IPS DF 4.7 (cell line): ENCODE data around the gene SLC16A9.

ENCODE experiments used
- DNase-seq: peaks from one replicate; pipeline ENCODE4 v3.0.0-alpha.2; 2013; ENCODE audit warnings: low spot score; ENCODE audit errors: extremely low read depth

Gene SLC16A9

DNA sequence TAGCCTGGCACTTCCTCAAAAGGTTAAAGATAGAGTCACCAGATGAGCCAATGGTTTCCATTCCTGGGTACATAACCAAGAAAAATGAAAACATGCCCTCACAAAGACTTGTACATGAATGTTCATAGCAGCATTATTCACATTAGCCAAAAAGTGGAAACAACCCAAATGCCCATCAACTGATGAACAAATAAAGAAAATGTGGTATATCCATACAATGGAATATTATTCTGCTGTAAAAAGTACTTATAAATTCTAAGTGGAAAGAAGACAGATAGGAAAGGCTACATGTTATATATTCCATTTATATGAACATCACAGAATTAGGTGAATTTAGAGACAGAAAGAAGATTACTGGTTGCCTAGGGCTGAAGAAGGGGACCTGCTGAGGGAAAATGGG, 10.7 kb upstream of the SLC16A9 start:
- DNase-seq: no peak

DNA sequence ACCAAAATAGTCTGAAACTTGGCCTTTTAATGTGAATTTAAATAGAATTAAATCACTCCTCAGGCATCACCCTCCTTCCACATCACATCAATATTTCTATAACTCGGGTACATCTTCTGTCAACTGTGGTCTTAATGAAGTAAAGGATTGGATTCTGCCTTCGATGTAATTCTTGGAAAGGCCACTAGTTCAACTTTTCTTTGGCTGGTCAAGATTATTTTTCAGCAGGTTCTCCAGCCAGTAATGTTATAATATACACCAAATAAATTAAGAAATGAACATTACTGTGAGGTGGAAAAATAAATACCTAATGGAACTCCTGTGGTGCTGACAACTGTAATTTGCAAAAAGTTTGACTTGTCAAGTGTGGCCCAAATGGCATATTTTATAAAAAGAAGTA, 9.7 kb upstream of the SLC16A9 start:
- no peak for DNase-seq

DNA sequence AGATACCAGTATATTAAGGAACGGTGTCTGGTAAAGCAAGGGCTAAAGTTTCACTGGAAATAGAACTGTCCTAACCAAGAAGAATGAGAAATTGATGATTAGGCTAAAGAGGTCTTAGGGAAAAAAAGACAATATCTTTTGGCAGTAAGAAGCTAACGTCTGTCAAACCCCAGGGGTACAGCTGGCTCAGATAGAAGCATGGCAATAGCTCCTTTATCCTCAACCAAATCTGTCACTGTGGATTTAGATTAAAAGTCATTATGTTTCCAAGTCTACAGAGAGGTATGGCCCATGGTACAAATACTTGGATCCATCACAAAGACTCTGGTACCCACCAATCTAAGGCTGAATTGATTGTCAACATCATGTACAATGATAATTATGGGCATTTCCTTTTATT, 8.6 kb upstream of the SLC16A9 start:
- no peak for DNase-seq

DNA sequence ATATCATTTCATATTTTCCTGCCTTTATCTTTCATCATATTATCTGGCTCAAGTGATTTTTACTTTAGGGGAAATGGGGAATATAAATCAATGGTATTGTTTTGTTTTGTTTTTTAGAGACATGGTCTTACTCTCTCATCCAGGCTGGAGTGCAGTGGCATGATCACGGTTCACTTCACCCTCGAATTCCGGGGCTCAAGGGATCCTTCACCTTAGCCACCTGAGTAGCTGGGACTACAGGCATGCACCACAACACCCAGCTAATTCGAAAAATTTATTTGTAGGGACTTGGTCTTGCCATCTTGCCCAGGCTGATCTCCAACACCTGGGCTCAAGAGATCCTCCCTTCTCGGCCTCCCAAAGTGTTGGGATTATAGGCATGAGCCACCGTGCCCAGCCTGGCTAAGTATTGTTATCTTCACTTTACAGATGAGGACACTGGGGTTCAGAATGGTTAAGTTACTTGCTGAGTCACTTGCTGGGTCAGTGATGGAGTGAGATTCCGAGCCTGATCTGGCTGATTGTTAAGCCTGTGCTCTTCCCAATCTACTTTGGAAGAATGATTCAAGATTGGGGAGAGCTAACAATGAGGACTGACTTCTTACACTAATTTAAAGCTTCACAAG, 3.7 kb upstream of the SLC16A9 start:
- no peak for DNase-seq

DNA sequence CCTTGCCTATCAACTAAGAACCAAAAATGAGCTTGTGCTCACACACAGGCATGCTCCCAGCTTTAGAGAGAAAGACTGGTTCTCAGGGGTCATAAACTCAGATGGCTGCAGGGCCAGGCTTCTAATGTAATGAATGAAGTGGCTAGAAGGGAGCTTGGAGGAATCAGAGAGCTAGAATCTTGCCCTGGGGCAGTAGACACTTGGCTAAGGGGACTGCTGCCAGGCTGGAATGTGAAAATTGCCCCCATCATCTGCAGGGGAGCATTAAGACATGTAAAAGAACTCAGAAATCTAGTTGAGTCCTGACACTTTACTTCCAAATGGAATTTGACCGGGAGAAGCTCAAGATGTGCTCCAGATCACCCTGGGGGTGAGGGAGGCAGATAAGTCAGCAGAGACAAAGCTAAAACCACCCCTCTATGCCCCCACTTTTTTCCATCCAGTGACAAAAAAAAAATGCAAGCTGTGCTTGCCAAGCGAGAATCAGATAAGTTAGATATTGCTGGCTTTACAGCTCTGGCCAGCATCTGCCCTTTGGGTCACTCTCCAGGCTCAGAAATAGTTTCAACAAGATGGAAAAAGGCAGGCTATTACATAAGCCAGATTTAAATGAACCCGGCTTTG, 2.3 kb upstream of the SLC16A9 start:
- DNase-seq: no peak

DNA sequence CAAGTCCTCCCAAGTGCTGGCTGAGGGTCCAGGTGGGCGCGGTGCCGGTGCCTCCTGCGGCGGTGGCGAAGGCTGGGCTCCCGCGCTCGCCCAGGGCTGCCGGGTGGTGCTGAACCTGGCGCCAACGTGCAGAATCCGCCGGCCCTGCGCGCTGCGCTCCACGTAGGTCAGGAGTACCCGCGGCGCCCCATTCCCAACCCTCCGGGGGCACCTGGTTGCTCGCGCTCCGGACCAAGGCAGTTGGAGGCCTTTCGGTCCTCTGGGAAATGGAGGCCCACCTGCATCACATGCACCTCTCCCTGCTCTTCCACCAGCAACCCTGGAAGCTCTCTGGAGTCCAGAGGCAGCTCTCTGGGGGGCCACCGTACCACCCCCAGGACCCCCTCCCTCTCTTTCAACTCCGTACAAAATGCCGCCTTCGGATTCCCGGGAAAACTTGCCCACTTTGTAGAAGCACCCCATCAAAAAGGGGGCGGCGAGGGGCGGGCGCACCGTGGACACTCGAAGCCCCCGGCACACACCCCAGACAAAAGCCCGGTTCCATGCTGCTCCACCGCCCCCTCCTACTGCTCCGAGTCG, 745 bp downstream of the SLC16A9 start:
- no peak for DNase-seq

DNA sequence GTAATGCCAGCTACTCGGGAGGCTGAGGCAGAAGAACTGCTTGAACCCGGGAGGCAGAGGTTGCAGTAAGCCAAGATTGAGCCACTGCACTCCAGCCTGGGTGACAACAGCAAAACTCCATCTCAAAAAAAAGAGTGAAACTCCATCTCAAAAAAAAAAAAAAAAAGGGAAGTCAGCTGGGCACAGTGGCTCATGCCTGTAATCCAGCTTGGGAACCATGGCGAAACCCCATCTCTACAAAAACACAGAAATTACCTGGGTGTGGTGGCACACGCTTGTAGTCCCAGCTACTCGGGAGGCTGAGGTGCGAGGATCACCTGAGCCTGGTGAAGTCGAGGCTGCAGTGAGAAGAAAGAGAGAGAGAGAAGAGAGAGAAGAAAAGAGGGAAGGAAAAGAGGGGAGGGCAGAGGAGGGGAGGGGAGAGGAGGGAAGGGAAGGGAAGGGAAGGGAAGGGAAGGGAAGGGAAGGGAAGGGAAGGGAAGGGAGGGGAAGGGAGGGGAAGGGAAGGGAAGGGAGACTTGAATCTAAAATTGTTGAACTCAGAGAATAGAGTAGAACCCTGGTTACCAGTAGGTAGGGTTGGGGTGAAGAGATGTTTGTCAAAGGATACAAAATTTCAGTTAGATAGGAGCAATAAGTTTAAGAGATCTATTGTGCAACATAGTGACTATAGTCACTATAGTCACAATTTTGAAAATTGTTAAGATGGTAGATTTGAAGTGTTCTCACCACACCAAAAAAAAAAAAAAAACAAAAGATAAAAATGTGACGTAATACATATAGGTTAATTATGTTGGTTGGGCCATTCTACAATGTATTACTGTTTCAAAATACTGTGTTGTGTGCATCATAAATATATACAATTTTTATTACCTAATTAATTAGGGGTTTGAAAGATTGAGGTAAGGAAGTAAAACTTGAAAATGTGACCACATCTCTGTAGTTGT, 2.5 kb downstream of the SLC16A9 start:
- DNase-seq: no peak

DNA sequence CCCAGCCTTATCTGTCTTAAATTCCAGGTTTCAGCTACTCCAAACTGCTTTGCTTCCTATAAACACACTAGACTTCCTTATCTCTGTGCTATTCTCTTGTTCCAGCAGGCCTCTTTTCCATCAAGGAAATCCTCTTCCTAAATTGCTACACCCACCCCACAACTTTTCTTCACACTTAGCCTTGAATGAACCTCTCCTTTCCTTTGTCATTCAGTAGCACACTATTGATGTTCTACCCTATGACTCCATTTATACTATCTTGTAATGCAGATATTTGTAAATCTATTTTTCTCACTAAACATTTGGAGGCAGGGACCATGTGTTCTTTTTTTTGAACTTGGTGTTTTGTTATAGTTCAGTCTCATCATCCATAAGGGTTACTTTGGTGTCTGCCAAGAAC, 3.7 kb downstream of the SLC16A9 start:
- DNase-seq: no peak

DNA sequence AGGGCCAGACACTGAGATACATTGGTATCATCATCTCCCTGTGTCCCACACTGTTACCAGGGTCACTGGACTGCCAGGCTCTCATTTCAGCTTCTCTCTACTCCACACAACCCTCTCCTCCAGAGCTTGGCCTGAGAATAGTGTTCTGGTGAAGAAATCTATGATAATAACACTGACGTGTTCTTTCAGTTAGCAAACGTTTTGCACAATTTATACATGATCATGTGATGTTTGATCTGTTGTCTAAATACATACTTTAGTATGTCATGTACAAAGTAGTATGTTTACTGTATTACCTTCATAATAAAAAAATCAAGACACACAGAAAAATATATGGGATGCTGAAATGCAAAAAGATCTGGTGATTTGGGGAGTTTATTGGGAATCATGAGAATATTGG, 5.0 kb downstream of the SLC16A9 start:
- DNase-seq: no peak

DNA sequence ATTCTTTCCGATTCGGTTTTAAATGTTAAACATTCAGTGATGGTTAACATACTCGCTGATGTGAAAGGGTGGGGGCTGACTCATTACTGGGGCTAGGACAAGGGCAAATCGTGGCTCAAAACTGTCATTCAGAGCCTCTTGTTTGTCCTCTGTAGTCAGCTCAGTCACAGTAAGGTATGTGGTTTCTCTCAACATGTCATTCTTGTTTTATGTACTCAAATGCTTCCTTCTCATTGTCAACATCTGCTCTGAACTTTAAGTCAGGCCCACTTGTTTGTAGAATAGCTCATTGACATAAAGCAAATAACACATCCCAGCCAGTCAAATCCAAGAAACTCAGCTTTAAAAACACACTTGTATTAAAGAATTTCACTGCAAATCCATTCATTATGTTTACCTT, 7.3 kb downstream of the SLC16A9 start:
- DNase-seq: no peak

DNA sequence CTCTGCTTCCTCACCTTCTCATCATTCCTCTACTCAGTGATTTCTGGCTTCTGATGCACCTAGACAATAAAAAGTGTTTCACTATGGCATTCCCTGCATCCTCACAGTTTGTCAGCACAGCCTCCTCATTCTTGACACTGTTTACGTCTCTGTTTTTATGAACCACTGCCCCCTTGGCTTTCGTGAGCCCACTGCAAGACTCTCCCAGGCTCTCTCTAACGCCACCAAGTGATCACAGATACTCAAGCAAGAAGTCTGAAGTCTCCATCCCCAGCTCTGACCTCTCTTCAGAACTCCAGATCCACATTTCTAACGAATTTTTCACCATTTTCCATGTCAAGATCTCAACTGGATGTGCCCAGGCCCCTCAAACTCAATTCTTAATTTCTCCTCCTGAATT, 8.9 kb downstream of the SLC16A9 start:
- no peak for DNase-seq

DNA sequence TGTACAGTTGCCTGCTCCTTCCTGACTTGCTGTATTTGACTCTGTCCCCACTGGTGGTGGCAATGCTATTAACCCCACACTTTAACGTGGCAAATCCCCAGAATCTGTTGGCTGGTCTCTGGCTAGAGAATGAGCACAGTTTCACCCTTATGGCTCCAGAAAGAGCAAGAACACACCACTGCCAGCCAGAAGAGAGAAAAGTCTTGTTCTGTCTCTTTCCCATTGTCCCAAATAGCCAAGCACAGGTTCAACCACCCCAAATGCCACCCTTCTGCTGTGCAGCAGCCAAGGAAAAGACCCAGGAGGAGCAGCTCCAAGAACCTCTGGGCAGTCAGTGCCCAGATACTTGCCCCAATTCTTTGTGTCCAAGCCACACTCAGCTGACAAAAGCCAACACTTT, 11.3 kb downstream of the SLC16A9 start:
- DNase-seq: no peak

DNA sequence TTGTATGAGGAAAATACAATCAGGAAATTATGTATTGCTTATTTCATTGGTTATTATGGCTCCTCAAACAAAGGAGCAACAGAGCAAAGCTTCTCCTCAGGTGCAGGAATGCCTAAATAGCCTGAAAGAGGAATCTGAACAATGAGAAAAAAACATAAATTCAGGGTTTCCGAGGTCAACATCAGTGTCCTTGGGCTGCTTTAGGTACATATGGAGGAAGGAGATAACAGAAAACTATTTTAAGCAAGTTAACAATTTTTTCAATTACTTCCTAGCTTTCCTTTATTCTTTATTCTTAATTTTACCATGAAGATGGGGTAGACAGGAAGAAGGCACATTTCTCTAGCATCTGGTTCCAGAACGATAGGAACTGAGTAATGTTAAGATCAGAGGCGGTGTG, 14.0 kb downstream of the SLC16A9 start:
- DNase-seq: no peak

DNA sequence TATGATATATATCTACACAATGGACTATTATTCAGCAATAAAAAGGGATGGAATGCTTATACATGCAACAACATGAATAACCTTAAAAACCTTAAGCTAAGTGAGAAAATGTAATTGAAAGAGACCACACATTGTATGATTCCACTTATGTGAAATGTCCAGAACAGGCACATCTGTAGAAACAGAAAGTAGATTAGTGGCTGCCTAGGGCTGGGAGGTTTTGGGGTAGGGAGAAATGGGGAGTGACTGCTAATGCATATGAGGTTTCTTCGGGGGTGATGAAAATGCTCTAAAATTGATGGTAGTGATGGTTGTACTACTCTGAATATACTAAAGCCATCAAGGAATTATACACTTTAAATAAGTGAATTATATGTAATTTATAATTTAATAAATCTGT, 14.7 kb downstream of the SLC16A9 start:
- no peak for DNase-seq

DNA sequence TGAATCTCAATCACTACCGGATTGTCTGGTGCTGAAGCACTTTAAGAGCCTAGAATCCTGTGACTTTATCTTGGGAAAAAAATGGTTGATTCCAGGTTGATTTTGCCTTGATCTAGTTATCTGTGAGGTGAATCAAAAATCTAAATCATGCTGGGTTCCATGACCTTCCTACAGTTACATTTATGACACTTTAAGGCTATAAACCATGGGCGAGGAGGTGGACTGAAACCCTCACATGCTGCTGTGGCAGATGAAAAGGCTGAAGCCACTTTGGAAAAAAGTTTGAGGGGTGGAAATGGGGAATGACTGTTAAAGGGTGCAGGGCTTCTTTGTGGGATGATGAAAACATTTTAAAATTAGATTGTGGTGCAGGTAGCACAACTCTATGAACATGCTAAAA, 17.5 kb downstream of the SLC16A9 start:
- no peak for DNase-seq

DNA sequence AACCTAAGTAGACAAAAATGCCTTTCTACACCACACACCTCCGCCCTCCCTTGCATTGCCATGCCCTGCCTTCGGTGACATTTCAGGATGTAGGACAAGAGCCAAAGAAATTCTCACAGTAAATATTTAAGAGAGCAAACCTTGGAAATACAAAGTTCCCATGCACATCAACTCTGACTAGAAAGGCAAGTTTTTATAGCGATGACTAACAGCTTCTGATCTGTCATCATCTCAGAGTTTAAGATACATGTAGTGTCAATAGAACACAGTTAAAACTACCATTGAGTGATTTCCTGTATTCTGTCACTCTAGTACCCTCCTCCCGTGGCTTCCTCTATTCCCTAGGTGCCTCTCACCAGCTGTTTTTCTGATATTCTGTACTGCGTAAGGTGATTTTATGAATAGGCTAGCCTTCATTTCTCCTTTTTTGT, 20.7 kb downstream of the SLC16A9 start:
- no peak for DNase-seq

DNA sequence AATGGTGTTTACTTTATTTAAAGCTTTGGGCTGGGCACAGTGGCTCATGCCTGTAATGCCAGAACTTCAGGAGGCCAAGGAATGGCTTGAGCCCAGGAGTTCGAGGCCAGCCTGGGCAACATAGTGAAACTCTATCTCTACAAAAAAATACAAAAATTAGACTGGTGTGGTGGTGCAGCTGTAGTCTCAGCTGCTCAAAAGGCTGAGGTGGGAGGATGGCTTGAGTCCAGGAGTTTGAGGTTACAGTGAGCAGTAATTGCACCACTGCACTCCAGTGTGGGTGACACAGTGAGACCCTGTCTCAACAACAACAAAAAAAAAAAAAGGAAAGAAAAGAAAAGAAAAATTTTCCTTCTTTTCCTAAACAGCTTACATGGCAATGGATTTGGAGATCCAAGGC, 22.0 kb downstream of the SLC16A9 start:
- DNase-seq: no peak

DNA sequence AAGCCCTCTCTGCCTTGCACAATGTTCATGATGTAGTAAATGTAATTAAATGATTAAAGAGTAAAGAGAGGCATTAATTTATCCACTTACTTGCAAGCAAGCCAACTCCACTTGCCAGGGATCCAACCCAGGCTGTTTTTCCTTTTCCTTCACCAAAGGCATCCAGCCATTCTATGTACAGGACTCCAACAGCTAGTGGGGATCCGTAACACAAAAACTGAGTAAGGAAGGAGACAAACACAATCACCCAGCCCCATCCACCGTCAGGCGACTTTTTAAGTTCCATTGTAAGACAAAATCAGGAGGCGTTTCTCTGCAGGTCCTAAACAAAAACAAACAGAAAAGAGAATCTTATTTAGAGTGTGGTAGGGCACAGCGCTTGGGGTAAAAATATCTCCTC, 25.6 kb downstream of the SLC16A9 start:
- no peak for DNase-seq

DNA sequence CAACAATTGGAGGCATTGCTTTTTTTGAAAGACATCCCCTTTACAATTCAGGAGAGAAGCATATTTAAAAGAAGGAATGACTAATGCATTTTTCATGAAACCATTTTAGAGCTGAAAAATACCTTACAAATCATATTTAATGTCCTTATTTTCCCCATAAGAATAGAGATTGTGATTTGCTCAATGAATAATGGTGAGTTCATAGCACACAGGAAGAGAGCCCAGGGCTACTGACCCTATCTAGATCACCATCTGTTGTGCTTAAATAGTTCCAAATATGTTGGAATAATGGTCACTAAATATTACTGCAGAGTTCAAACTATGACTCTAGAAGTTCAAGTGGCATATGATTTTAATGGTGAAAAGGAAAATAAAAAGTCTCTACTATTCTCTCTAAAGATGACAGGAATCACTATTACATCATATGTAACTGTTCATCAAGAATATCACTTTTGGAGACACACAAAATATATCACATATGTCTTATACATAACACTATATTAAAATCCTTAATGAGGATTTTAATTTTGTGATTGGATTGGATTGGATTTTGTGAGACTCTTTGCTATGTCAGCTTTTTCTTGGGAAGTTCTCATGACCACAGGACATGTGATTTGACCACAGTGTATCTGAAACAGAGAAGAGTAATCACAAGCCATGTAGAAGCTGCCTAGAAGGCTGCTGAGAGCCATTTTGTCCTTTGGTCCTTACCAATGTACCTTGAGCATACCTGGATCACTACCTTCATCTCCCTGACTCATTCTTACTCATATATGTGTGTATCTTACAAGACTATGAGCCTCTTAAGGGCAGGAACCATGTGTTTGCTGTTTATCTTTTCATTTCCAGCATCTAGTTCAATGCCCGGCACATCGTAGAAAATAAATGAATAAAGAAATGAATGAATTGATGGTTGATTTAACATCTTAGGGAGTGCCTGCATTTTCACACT, 26.4 kb downstream of the SLC16A9 start:
- DNase-seq: no peak

DNA sequence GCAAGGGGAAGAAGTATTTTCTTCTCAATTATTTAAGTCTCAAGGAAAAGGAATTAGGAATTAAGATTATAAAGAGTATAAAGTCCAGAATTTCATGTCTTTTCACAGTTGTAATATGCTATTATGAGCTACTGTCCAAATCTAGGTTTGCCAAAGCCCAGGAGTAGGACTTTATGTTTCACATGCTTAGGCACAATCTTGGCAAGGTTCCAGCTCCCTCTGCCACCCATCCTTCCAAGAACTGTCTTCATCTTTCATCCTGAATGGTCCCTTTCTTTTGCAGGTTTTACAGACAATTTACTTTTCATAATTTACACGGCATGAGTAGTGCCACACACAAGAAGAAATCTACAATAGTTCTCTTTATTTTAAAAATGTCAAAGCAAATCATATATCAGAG, 29.5 kb downstream of the SLC16A9 start:
- no peak for DNase-seq

DNA sequence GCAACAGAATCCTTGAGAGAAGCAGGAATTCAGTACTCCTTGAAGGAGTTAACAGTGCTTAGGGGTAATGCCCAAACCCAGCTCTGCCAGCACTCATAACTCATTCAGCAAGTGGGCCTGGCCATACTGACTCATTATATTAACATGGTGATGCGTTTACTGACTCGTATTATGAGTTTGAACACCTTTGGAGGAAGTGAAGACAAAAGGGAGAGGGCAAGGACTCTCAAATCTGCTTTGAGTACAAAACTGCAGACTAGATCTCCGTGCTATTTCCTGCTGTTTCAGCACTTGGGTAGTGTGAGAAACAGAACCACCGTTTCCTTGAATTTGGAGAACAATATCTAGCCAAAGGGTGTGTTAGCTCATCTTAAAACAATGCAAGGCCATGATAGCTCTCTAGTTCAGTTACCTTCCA, 30.8 kb downstream of the SLC16A9 start:
- DNase-seq: no peak
